GM23338 (cell line): Measurements from ENCODE around the gene RIPOR3. TPM values are rescaled to one million over a fixed set of nuclear protein-coding genes. Genes with fewer than 3 reads are reported as not detected.
A peak's percentile ranks its signal among the peaks of the same experiment; 100 is the strongest.

ENCODE experiments used
- ATAC-seq: fragments of 200-7000 bp; cut with Tn5 transposase; 3 replicates; pipeline ENCODE4 v1.9.1; 2020
- DNase-seq: peaks from one replicate; pipeline ENCODE4 v3.0.0-alpha.2; 2015; ENCODE audit warnings: low spot score
- H2AFZ ChIP-seq: fragments of 200-600 bp; sonication (generic); 2 replicates; pipeline ENCODE4 v1.8.0; 2016; ENCODE audit warnings: antibody characterized with exemption, mild to moderate bottlenecking, moderate library complexity
- H3F3A ChIP-seq: fragments of 200-600 bp; sonication (generic); replicated peaks from 2 replicates; pipeline ENCODE4 v1.8.0; 2017; ENCODE audit warnings: antibody characterized with exemption, mixed run types, low read depth
- H3K27ac ChIP-seq: fragments of 200-600 bp; sonication (generic); 2 replicates; pipeline ENCODE4 v1.6.1; 2016; ENCODE audit warnings: low read depth
- H3K27me3 ChIP-seq: fragments of 200-600 bp; sonication (generic); 2 replicates; pipeline ENCODE4 v1.8.0; 2016; ENCODE audit warnings: mild to moderate bottlenecking, mixed run types, moderate library complexity; ENCODE audit not compliant: insufficient read depth
- H3K36me3 ChIP-seq: fragments of 200-600 bp; sonication (generic); 2 replicates; pipeline ENCODE4 v1.8.0; 2016; ENCODE audit warnings: mild to moderate bottlenecking; ENCODE audit not compliant: insufficient read depth
- H3K4me1 ChIP-seq: fragments of 200-600 bp; sonication (generic); 2 replicates; pipeline ENCODE4 v1.8.0; 2016; ENCODE audit warnings: mild to moderate bottlenecking, moderate library complexity; ENCODE audit not compliant: insufficient read depth
- H3K4me2 ChIP-seq: fragments of 200-600 bp; sonication (generic); 2 replicates; pipeline ENCODE4 v1.7.1; 2017; ENCODE audit warnings: mixed run types
- H3K4me3 ChIP-seq: fragments of 200-600 bp; sonication (generic); 2 replicates; pipeline ENCODE4 v1.6.1; 2016; ENCODE audit warnings: mixed run types
- H3K79me2 ChIP-seq: fragments of 200-600 bp; sonication (generic); replicated peaks from 2 replicates; pipeline ENCODE4 v1.8.0; 2017; ENCODE audit warnings: mild to moderate bottlenecking; ENCODE audit not compliant: insufficient read depth
- H3K9me2 ChIP-seq: fragments of 200-600 bp; sonication (generic); 2 replicates; pipeline ENCODE4 v1.8.0; 2017; ENCODE audit not compliant: insufficient read depth
- H4K20me1 ChIP-seq: fragments of 200-600 bp; sonication (generic); replicated peaks from 2 replicates; pipeline ENCODE4 v1.8.0; 2017; ENCODE audit warnings: mild to moderate bottlenecking; ENCODE audit not compliant: insufficient read depth
- H3K27ac Mint-ChIP-seq: 2 replicates; pipeline ENCODE4 v1.8.0; 2020; ENCODE audit warnings: inconsistent platforms, mild to moderate bottlenecking, moderate library complexity, mixed read lengths
- H3K27me3 Mint-ChIP-seq: 3 replicates; pipeline ENCODE4 v1.8.0; 2022; ENCODE audit warnings: low read depth, mild to moderate bottlenecking, moderate library complexity, mixed read lengths, inconsistent platforms; ENCODE audit not compliant: insufficient read depth, poor library complexity
- H3K36me3 Mint-ChIP-seq: 3 replicates; pipeline ENCODE4 v1.8.0; 2021; ENCODE audit warnings: low read depth, mild to moderate bottlenecking, inconsistent platforms, moderate library complexity, mixed read lengths
- H3K4me1 Mint-ChIP-seq: 3 replicates; pipeline ENCODE4 v1.8.0; 2020; ENCODE audit warnings: mild to moderate bottlenecking, inconsistent platforms, mixed read lengths
- H3K4me3 Mint-ChIP-seq: 3 replicates; pipeline ENCODE4 v1.8.0; 2021; ENCODE audit warnings: moderate library complexity, mild to moderate bottlenecking, inconsistent platforms, mixed read lengths
- H3K9me3 Mint-ChIP-seq: 3 replicates; pipeline ENCODE4 v1.8.0; 2020; ENCODE audit warnings: moderate library complexity, mild to moderate bottlenecking, inconsistent platforms, mixed read lengths
- CREB1 ChIP-seq: fragments of 250-450 bp; sonication (Bioruptor Pico); IDR thresholded peaks from 2 replicates; pipeline ENCODE4 v1.5.0; 2020; ENCODE audit warnings: low read depth, mild to moderate bottlenecking, moderate library complexity
- EZH2 ChIP-seq: fragments of 200-600 bp; sonication (generic); IDR thresholded peaks from one replicate; pipeline ENCODE4 v1.8.0; 2017; ENCODE audit warnings: antibody characterized with exemption, mild to moderate bottlenecking, low read depth; ENCODE audit not compliant: unreplicated experiment
- EZH2phosphoT487 ChIP-seq: fragments of 200-600 bp; sonication (generic); IDR thresholded peaks from one replicate; pipeline ENCODE4 v1.8.1; 2018; ENCODE audit warnings: antibody characterized with exemption; ENCODE audit not compliant: unreplicated experiment
- JUNB ChIP-seq: IDR thresholded peaks from one replicate; pipeline ENCODE4 v1.6.1; 2016; ENCODE audit warnings: antibody characterized with exemption; ENCODE audit not compliant: unreplicated experiment
- NANOG ChIP-seq: IDR thresholded peaks from 2 replicates; pipeline ENCODE4 v1.6.1; 2016; ENCODE audit warnings: antibody characterized with exemption, borderline replicate concordance
- POLR2AphosphoS5 ChIP-seq: IDR thresholded peaks from 2 replicates; pipeline ENCODE4 v1.6.1; 2016; ENCODE audit warnings: antibody characterized with exemption, low read depth
- STAT1 ChIP-seq: IDR thresholded peaks from one replicate; pipeline ENCODE4 v1.6.1; 2016; ENCODE audit warnings: antibody characterized with exemption; ENCODE audit not compliant: unreplicated experiment
- ZNF114 ChIP-seq: fragments of 250-450 bp; sonication (Bioruptor Pico); IDR thresholded peaks from 2 replicates; pipeline ENCODE4 v1.5.0; 2020; ENCODE audit warnings: mild to moderate bottlenecking, moderate library complexity
- ZNF331 ChIP-seq: fragments of 250-450 bp; sonication (Bioruptor Pico); IDR thresholded peaks from 2 replicates; pipeline ENCODE4 v1.5.0; 2020; ENCODE audit warnings: low read depth, mild to moderate bottlenecking, moderate library complexity
- polyA plus RNA-seq: library from polyadenylated mRNA; unstranded; fragments of >200 nt; fragmentation: Nextera tagmentation; extraction: Ambion mirVana; gene quantifications from 2 replicates; pipeline ENCODE4 v1.2.1, GENCODE V29; 2016
- total RNA-seq: library from RNA; depleted of rRNA; stranded (reverse); fragments of >200 nt; shearing (Covaris generic); gene quantifications from 2 replicates; pipeline ENCODE4 v1.2.3, GENCODE V29; 2014
- TF ChIP-seq, protein P1 (sequence below): fragments of 250-450 bp; sonication (Bioruptor Pico); IDR thresholded peaks from 2 replicates; pipeline ENCODE4 v1.5.0; 2020; ENCODE audit warnings: mild to moderate bottlenecking, moderate library complexity
- TF ChIP-seq, protein P2 (sequence below): IDR thresholded peaks from 2 replicates; pipeline ENCODE4 v1.6.1; 2016; ENCODE audit warnings: antibody characterized with exemption
- TF ChIP-seq, protein P3 (sequence below): IDR thresholded peaks from one replicate; pipeline ENCODE4 v1.6.1; 2018; ENCODE audit warnings: antibody characterized with exemption; ENCODE audit not compliant: unreplicated experiment
- TF ChIP-seq, protein P4 (sequence below), 2 experiments: fragments of 200-600 bp in 1 of 2; sonication (generic) in 1 of 2; conservative IDR thresholded peaks; 2 replicates each; pipeline versions ENCODE4 v1.5.1 to v1.6.1; 2016 to 2017; ENCODE audit warnings: antibody characterized with exemption in 2 of 2, low read depth in 2 of 2, mild to moderate bottlenecking in 2 of 2, moderate library complexity in 1 of 2

RIPOR3 gene
- total and polyA plus RNA-seq, 2 experiments from 2014 or later, result 4.9 to 6.3 TPM

DNA sequence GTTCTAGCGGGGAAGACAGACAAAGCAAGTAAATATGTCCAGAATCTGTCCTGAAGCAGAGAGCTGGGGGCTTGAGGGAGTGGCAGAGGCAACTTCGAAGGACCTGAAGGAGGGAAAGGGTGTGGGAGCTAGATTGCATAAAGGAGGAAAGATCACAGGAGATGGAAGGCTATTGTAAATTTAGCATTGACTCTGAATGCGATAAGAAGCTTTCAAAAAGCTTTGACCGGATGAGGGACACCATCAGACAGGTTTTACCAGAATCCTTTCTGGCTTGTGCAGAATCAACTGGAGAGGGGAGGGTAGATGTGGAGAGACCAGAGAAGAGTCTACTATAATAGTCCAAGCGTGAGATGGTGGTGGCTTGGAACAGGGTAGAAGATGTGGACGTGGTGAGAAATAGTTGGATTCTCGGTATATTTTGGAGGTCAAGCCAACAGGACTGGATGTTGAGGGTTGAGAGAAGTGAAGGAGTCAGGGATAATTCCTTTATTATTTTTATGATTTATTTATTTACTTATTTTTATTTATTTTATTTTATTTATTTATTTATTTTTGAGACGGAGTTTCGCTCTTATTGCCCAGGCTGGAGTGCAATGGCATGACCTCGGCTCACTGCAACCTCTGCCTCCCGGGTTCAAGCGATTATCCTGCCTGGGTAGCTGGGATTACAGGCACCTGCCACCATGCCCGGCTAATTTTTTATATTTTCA lies 19.9 kb upstream of the RIPOR3 start:
- H3K27ac ChIP-seq, result no peak overlapping the region
- H3F3A ChIP-seq, result no peaks in the 10 kb centered on the region
- Mint-ChIP-seq H3K27ac (no peak overlapping the region), H3K36me3 (no peaks in the 10 kb centered on the region), H3K27me3 (peaks cover 2% of the 10 kb centered on the region), H3K9me3 (no peaks in the 10 kb centered on the region), H3K4me1 (peaks cover 23% of the 10 kb centered on the region), H3K4me3 (no peak overlapping the region)
- no peaks in the 10 kb centered on the region for H3K79me2 ChIP-seq
- H4K20me1 ChIP-seq, result no peaks in the 10 kb centered on the region
- TF ChIP-seq, protein P1, sequence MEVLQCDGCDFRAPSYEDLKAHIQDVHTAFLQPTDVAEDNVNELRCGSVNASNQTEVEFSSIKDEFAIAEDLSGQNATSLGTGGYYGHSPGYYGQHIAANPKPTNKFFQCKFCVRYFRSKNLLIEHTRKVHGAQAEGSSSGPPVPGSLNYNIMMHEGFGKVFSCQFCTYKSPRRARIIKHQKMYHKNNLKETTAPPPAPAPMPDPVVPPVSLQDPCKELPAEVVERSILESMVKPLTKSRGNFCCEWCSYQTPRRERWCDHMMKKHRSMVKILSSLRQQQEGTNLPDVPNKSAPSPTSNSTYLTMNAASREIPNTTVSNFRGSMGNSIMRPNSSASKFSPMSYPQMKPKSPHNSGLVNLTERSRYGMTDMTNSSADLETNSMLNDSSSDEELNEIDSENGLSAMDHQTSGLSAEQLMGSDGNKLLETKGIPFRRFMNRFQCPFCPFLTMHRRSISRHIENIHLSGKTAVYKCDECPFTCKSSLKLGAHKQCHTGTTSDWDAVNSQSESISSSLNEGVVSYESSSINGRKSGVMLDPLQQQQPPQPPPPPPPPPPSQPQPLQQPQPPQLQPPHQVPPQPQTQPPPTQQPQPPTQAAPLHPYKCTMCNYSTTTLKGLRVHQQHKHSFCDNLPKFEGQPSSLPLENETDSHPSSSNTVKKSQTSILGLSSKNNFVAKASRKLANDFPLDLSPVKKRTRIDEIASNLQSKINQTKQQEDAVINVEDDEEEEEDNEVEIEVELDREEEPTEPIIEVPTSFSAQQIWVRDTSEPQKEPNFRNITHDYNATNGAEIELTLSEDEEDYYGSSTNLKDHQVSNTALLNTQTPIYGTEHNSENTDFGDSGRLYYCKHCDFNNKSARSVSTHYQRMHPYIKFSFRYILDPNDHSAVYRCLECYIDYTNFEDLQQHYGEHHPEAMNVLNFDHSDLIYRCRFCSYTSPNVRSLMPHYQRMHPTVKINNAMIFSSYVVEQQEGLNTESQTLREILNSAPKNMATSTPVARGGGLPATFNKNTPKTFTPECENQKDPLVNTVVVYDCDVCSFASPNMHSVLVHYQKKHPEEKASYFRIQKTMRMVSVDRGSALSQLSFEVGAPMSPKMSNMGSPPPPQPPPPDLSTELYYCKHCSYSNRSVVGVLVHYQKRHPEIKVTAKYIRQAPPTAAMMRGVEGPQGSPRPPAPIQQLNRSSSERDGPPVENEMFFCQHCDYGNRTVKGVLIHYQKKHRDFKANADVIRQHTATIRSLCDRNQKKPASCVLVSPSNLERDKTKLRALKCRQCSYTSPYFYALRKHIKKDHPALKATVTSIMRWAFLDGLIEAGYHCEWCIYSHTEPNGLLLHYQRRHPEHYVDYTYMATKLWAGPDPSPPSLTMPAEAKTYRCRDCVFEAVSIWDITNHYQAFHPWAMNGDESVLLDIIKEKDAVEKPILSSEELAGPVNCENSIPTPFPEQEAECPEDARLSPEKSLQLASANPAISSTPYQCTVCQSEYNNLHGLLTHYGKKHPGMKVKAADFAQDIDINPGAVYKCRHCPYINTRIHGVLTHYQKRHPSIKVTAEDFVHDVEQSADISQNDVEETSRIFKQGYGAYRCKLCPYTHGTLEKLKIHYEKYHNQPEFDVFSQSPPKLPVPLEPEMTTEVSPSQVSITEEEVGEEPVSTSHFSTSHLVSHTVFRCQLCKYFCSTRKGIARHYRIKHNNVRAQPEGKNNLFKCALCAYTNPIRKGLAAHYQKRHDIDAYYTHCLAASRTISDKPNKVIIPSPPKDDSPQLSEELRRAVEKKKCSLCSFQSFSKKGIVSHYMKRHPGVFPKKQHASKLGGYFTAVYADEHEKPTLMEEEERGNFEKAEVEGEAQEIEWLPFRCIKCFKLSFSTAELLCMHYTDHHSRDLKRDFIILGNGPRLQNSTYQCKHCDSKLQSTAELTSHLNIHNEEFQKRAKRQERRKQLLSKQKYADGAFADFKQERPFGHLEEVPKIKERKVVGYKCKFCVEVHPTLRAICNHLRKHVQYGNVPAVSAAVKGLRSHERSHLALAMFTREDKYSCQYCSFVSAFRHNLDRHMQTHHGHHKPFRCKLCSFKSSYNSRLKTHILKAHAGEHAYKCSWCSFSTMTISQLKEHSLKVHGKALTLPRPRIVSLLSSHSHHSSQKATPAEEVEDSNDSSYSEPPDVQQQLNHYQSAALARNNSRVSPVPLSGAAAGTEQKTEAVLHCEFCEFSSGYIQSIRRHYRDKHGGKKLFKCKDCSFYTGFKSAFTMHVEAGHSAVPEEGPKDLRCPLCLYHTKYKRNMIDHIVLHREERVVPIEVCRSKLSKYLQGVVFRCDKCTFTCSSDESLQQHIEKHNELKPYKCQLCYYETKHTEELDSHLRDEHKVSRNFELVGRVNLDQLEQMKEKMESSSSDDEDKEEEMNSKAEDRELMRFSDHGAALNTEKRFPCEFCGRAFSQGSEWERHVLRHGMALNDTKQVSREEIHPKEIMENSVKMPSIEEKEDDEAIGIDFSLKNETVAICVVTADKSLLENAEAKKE (CRISPR knock-in tag), result no peak
- no peak for TF ChIP-seq ZNF114 (CRISPR knock-in tag)
- no peak for TF ChIP-seq EZH2phosphoT487
- no peak for TF ChIP-seq CREB1 (CRISPR knock-in tag)
- TF ChIP-seq, protein P2, sequence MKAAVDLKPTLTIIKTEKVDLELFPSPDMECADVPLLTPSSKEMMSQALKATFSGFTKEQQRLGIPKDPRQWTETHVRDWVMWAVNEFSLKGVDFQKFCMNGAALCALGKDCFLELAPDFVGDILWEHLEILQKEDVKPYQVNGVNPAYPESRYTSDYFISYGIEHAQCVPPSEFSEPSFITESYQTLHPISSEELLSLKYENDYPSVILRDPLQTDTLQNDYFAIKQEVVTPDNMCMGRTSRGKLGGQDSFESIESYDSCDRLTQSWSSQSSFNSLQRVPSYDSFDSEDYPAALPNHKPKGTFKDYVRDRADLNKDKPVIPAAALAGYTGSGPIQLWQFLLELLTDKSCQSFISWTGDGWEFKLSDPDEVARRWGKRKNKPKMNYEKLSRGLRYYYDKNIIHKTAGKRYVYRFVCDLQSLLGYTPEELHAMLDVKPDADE, result no peak
- TF ChIP-seq, protein P3, sequence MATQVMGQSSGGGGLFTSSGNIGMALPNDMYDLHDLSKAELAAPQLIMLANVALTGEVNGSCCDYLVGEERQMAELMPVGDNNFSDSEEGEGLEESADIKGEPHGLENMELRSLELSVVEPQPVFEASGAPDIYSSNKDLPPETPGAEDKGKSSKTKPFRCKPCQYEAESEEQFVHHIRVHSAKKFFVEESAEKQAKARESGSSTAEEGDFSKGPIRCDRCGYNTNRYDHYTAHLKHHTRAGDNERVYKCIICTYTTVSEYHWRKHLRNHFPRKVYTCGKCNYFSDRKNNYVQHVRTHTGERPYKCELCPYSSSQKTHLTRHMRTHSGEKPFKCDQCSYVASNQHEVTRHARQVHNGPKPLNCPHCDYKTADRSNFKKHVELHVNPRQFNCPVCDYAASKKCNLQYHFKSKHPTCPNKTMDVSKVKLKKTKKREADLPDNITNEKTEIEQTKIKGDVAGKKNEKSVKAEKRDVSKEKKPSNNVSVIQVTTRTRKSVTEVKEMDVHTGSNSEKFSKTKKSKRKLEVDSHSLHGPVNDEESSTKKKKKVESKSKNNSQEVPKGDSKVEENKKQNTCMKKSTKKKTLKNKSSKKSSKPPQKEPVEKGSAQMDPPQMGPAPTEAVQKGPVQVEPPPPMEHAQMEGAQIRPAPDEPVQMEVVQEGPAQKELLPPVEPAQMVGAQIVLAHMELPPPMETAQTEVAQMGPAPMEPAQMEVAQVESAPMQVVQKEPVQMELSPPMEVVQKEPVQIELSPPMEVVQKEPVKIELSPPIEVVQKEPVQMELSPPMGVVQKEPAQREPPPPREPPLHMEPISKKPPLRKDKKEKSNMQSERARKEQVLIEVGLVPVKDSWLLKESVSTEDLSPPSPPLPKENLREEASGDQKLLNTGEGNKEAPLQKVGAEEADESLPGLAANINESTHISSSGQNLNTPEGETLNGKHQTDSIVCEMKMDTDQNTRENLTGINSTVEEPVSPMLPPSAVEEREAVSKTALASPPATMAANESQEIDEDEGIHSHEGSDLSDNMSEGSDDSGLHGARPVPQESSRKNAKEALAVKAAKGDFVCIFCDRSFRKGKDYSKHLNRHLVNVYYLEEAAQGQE, result no peak
- TF ChIP-seq EZH2, result no peak
- TF ChIP-seq ZNF331 (CRISPR knock-in tag), result no peak
- TF ChIP-seq, protein P4, sequence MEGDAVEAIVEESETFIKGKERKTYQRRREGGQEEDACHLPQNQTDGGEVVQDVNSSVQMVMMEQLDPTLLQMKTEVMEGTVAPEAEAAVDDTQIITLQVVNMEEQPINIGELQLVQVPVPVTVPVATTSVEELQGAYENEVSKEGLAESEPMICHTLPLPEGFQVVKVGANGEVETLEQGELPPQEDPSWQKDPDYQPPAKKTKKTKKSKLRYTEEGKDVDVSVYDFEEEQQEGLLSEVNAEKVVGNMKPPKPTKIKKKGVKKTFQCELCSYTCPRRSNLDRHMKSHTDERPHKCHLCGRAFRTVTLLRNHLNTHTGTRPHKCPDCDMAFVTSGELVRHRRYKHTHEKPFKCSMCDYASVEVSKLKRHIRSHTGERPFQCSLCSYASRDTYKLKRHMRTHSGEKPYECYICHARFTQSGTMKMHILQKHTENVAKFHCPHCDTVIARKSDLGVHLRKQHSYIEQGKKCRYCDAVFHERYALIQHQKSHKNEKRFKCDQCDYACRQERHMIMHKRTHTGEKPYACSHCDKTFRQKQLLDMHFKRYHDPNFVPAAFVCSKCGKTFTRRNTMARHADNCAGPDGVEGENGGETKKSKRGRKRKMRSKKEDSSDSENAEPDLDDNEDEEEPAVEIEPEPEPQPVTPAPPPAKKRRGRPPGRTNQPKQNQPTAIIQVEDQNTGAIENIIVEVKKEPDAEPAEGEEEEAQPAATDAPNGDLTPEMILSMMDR (conservative IDR thresholded peaks at IDR 0.05; ENCODE audit: low read depth in 2 of 2), result no peak
- TF ChIP-seq POLR2AphosphoS5, result no peak
- TF ChIP-seq JUNB, result no peak
- TF ChIP-seq NANOG, result no peak
- TF ChIP-seq STAT1, result no peak
- H3K27me3 ChIP-seq, result no peaks in the 10 kb centered on the region
- no peaks in the 10 kb centered on the region for H3K9me2 ChIP-seq
- no peak overlapping the region for H3K4me3 ChIP-seq
- DNase-seq, result no peak
- no peaks in the 10 kb centered on the region for H3K4me1 ChIP-seq
- no peak for ATAC-seq
- H3K36me3 ChIP-seq, result no peaks in the 10 kb centered on the region
- no peak overlapping the region for H3K4me2 ChIP-seq
- H2AFZ ChIP-seq, result peak overlapping the region; percentile 84; the same call in 1 of the 2 replicates
